Measurements from ENCODE around the gene MYO16. TPM values are rescaled to one million over a fixed set of nuclear protein-coding genes. Genes with fewer than 3 reads are reported as not detected.

Gene MYO16
- total RNA-seq, 1 experiment from 2014 or later = not detected

- no peak overlapping the region for H3K27ac Mint-ChIP-seq
- Histone ChIP-seq H4K5ac (ENCODE audit: insufficient read length, low read depth, low read length) (no peak overlapping the region), H3K9me3 (ENCODE audit: control insufficient read depth, low read depth, low read length) (no peaks in the 10 kb centered on the region), H2BK5ac (ENCODE audit: insufficient read length, low read length) (no peak overlapping the region), H3K18ac (ENCODE audit: insufficient read length, low read depth, low read length) (no peak overlapping the region), H2AK5ac (ENCODE audit: insufficient read length, low read length) (no peak overlapping the region), H2BK12ac (ENCODE audit: insufficient read length, low read depth, low read length) (no peak overlapping the region), H2AFZ (ENCODE audit: low read length) (no peak overlapping the region), H3T11ph (ENCODE audit: low read length) (no peak overlapping the region), H3K23ac (ENCODE audit: insufficient read length, low read depth, low read length) (no peak overlapping the region), H3K14ac (ENCODE audit: insufficient read depth, low read length) (no peak overlapping the region), H3K79me2 (ENCODE audit: insufficient read depth, low read length) (no peaks in the 10 kb centered on the region), H3K4ac (ENCODE audit: low read depth, low read length) (no peak overlapping the region), H3K27me3 (ENCODE audit: insufficient read depth, low read length) (no peaks in the 10 kb centered on the region), H4K20me1 (ENCODE audit: control insufficient read depth, insufficient read depth, insufficient read length) (no peaks in the 10 kb centered on the region), H3K4me1 (ENCODE audit: insufficient read depth, low read length) (no peaks in the 10 kb centered on the region), H3K56ac (ENCODE audit: insufficient read length, low read depth, low read length) (no peak overlapping the region), H3K4me2 (ENCODE audit: insufficient read depth, insufficient read length, low read length) (no peak overlapping the region), H3K27ac (ENCODE audit: insufficient read length, low read depth, low read length) (no peak overlapping the region), H4K8ac (replicated peaks; ENCODE audit: insufficient read length, low read depth, low read length) (no peak overlapping the region), H2BK15ac (ENCODE audit: low read depth, low read length) (no peak overlapping the region), H2BK20ac (ENCODE audit: low read depth, low read length, poor library complexity, severe bottlenecking) (no peak overlapping the region), H3K23me2 (ENCODE audit: insufficient read length, low read depth, low read length, poor library complexity, severe bottlenecking) (no peaks in the 10 kb centered on the region), H4K91ac (ENCODE audit: insufficient read length, low read depth, low read length) (no peak overlapping the region), H3K9ac (ENCODE audit: extremely low read depth, insufficient read length, low read length) (no peak overlapping the region), H3K79me1 (ENCODE audit: insufficient read depth, low read depth, low read length, poor library complexity, severe bottlenecking) (no peaks in the 10 kb centered on the region), H2BK120ac (ENCODE audit: low read depth, low read length, poor library complexity, severe bottlenecking) (no peak overlapping the region)
- H3K4me1 Mint-ChIP-seq = peaks cover 3% of the 10 kb centered on the region in 2 experiments
- peaks cover 23 to 27% of the 10 kb centered on the region in 2 experiments for H3K9me3 Mint-ChIP-seq
- WGBS (ENCODE audit: extremely low coverage, insufficient read length, low lambda C conversion rate) = no CpG with 5 or more reads among the region's 5 CpGs
- H3K36me3 Mint-ChIP-seq (ENCODE audit: insufficient read depth in 1 of 3, low read depth in 3 of 3) = peaks cover 8 to 19% (median 11%) of the 10 kb centered on the region in 3 experiments
- TF ChIP-seq, protein P1, sequence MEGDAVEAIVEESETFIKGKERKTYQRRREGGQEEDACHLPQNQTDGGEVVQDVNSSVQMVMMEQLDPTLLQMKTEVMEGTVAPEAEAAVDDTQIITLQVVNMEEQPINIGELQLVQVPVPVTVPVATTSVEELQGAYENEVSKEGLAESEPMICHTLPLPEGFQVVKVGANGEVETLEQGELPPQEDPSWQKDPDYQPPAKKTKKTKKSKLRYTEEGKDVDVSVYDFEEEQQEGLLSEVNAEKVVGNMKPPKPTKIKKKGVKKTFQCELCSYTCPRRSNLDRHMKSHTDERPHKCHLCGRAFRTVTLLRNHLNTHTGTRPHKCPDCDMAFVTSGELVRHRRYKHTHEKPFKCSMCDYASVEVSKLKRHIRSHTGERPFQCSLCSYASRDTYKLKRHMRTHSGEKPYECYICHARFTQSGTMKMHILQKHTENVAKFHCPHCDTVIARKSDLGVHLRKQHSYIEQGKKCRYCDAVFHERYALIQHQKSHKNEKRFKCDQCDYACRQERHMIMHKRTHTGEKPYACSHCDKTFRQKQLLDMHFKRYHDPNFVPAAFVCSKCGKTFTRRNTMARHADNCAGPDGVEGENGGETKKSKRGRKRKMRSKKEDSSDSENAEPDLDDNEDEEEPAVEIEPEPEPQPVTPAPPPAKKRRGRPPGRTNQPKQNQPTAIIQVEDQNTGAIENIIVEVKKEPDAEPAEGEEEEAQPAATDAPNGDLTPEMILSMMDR (conservative IDR thresholded peaks at IDR 0.05) = no peak
- H3K27me3 Mint-ChIP-seq (ENCODE audit: low read depth) = no peaks in the 10 kb centered on the region
- H3K4me3 Mint-ChIP-seq = no peak overlapping the region
- DNase-seq = no peak
These were observed 112.5 kb downstream of the MYO16 start for GRCh38 chr13:108741930-108742329.
